Measurements from ENCODE around the gene FUT2.

Gene FUT2

GRCh38 chr19:48695743-48696352 lies at the start of gene FUT2:
Gene FUT2, plus strand, starts transcription at chr19:48695971. Its CDS starts 6,986 bp downstream, at chr19:48702957.
- Mint-ChIP-seq H3K27ac (no peak within 1 kb of the TSS), H3K4me1 (peaks cover 25% of the 10 kb centered on the region), H3K4me3 (peak within 1 kb of the TSS; percentile 80), H3K27me3 (ENCODE audit: low read depth, poor library complexity) (peaks cover 62% of the 10 kb centered on the region), H3K9me3 (peaks cover 7% of the 10 kb centered on the region), H3K36me3 (ENCODE audit: low read depth) (peaks cover 13% of the 10 kb centered on the region)
- no peak for TF ChIP-seq CTCF (IDR thresholded peaks at IDR 0.05)
- DNase-seq: no peak

GRCh38 chr19:48646001-48646721 lies 49.6 kb upstream of the FUT2 start, which contains the start of gene CA11:
Gene CA11, minus strand, starts transcription at chr19:48646187. Its CDS starts 555 bp downstream, at chr19:48645632.
- no peaks in the 10 kb centered on the region for H3K36me3 Mint-ChIP-seq (ENCODE audit: low read depth)
- peaks cover 32% of the 10 kb centered on the region for H3K4me1 Mint-ChIP-seq

GRCh38 chr19:48646722-48647216 lies 49.0 kb upstream of the FUT2 start:
- Mint-ChIP-seq H3K27ac (no peak overlapping the region), H3K9me3 (no peaks in the 10 kb centered on the region), H3K36me3 (ENCODE audit: low read depth) (no peaks in the 10 kb centered on the region), H3K27me3 (ENCODE audit: low read depth, poor library complexity) (peaks cover 9% of the 10 kb centered on the region), H3K4me1 (peaks cover 32% of the 10 kb centered on the region), H3K4me3 (peak overlapping the region; percentile 20)
- DNase-seq: no peak
- no peak for TF ChIP-seq CTCF (IDR thresholded peaks at IDR 0.05)

More at GRCh38 chr19:48646001-48646721, 49.6 kb upstream of the FUT2 start, which contains the start of gene CA11:
- DNase-seq: peak; percentile 92
- peak; percentile 76 for TF ChIP-seq CTCF (IDR thresholded peaks at IDR 0.05)
- peak within 1 kb of the TSS; percentile 28 for H3K27ac Mint-ChIP-seq
- H3K9me3 Mint-ChIP-seq: no peaks in the 10 kb centered on the region
- H3K4me3 Mint-ChIP-seq: peak within 1 kb of the TSS; percentile 92
- H3K27me3 Mint-ChIP-seq (ENCODE audit: low read depth, poor library complexity): peaks cover 9% of the 10 kb centered on the region

GRCh38 chr19:48648134-48648533 lies 47.6 kb upstream of the FUT2 start:
- H3K4me1 Mint-ChIP-seq: peaks cover 32% of the 10 kb centered on the region
- no peaks in the 10 kb centered on the region for H3K9me3 Mint-ChIP-seq
- peaks cover 6% of the 10 kb centered on the region for H3K27me3 Mint-ChIP-seq (ENCODE audit: low read depth, poor library complexity)
- no peak overlapping the region for H3K4me3 Mint-ChIP-seq
- no peaks in the 10 kb centered on the region for H3K36me3 Mint-ChIP-seq (ENCODE audit: low read depth)
- TF ChIP-seq CTCF (IDR thresholded peaks at IDR 0.05): no peak
- no peak for DNase-seq
- H3K27ac Mint-ChIP-seq: no peak overlapping the region

- Mint-ChIP-seq H3K27ac (no peak overlapping the region), H3K36me3 (ENCODE audit: low read depth) (no peaks in the 10 kb centered on the region), H3K4me3 (no peak overlapping the region), H3K9me3 (no peaks in the 10 kb centered on the region), H3K4me1 (peaks cover 25% of the 10 kb centered on the region), H3K27me3 (ENCODE audit: low read depth, poor library complexity) (peaks cover 2% of the 10 kb centered on the region)
- TF ChIP-seq CTCF (IDR thresholded peaks at IDR 0.05): no peak
- no peak for DNase-seq
Measured at GRCh38 chr19:48650974-48651682, 44.6 kb upstream of the FUT2 start.
